SK-N-SH treated with all-trans-retinoic acid at 6 μM for 48 hours (cell line): ENCODE results near the gene SEMA4B.
A peak's percentile ranks its signal among the peaks of the same experiment; 100 is the strongest.

ENCODE experiments used
- ATAC-seq: fragments of 200-7000 bp; cut with Tn5 transposase; 3 replicates; pipeline ENCODE4 v1.9.1; 2020; ENCODE audit warnings: mild to moderate bottlenecking, moderate library complexity
- ARNTL ChIP-seq: fragments of 450-650 bp; formaldehyde crosslinking; IDR thresholded peaks from 2 replicates; pipeline ENCODE4 v1.5.0; 2020; ENCODE audit warnings: low read depth, mild to moderate bottlenecking, moderate library complexity, borderline replicate concordance
- BACH2 ChIP-seq: fragments of 250-450 bp; sonication (Bioruptor Pico); IDR thresholded peaks from 2 replicates; pipeline ENCODE4 v1.9.0; 2021; ENCODE audit warnings: mild to moderate bottlenecking, borderline replicate concordance
- CREB5 ChIP-seq: fragments of 250-450 bp; sonication (Bioruptor Pico); IDR thresholded peaks from 2 replicates; pipeline ENCODE4 v1.5.1; 2020; ENCODE audit warnings: low read depth, mild to moderate bottlenecking, moderate library complexity
- CSDC2 ChIP-seq: fragments of 250-450 bp; sonication (Bioruptor Pico); IDR thresholded peaks from 2 replicates; pipeline ENCODE4 v1.5.0; 2020; ENCODE audit warnings: mild to moderate bottlenecking, moderate library complexity
- CSRNP3 ChIP-seq: fragments of 250-450 bp; sonication (Bioruptor Pico); IDR thresholded peaks from 2 replicates; pipeline ENCODE4 v1.5.1; 2021; ENCODE audit warnings: mild to moderate bottlenecking, moderate library complexity
- ESRRG ChIP-seq: fragments of 250-450 bp; sonication (Bioruptor Pico); IDR thresholded peaks from 2 replicates; pipeline ENCODE4 v1.6.1; 2021; ENCODE audit warnings: mild to moderate bottlenecking
- GLIS3 ChIP-seq: fragments of 250-450 bp; sonication (Bioruptor Pico); IDR thresholded peaks from 2 replicates; pipeline ENCODE4 v1.5.0; 2020; ENCODE audit warnings: mild to moderate bottlenecking, moderate library complexity
- ISL1 ChIP-seq: fragments of 250-450 bp; sonication (Bioruptor Pico); IDR thresholded peaks from 2 replicates; pipeline ENCODE4 v2.1.2; 2022; ENCODE audit warnings: mild to moderate bottlenecking, moderate library complexity
- OSR1 ChIP-seq: fragments of 250-450 bp; sonication (Bioruptor Pico); IDR thresholded peaks from 2 replicates; pipeline ENCODE4 v1.8.0; 2022; ENCODE audit warnings: moderate library complexity, mild to moderate bottlenecking, inconsistent platforms
- PATZ1 ChIP-seq: fragments of 250-450 bp; sonication (Bioruptor Pico); IDR thresholded peaks from 2 replicates; pipeline ENCODE4 v1.8.0; 2020; ENCODE audit warnings: mild to moderate bottlenecking, moderate library complexity, borderline replicate concordance
- RARB ChIP-seq: fragments of 250-450 bp; sonication (Bioruptor Pico); IDR thresholded peaks from 2 replicates; pipeline ENCODE4 v1.8.0; 2021; ENCODE audit warnings: mild to moderate bottlenecking, moderate library complexity
- SNAI2 ChIP-seq: fragments of 250-450 bp; sonication (Bioruptor Pico); IDR thresholded peaks from 2 replicates; pipeline ENCODE4 v1.5.0; 2020; ENCODE audit warnings: mild to moderate bottlenecking, moderate library complexity
- TCF4 ChIP-seq: fragments of 250-450 bp; sonication (Bioruptor Pico); IDR thresholded peaks from 2 replicates; pipeline ENCODE4 v1.8.0; 2021; ENCODE audit warnings: mild to moderate bottlenecking, moderate library complexity, borderline replicate concordance
- TOX ChIP-seq: fragments of 250-450 bp; sonication (Bioruptor Pico); IDR thresholded peaks from 2 replicates; pipeline ENCODE4 v1.8.0; 2021; ENCODE audit warnings: mild to moderate bottlenecking, moderate library complexity, borderline replicate concordance
- TSHZ2 ChIP-seq: fragments of 250-450 bp; sonication (Bioruptor Pico); IDR thresholded peaks from 2 replicates; pipeline ENCODE4 v1.5.0; 2020; ENCODE audit warnings: mild to moderate bottlenecking, moderate library complexity
- ZC3H10 ChIP-seq: fragments of 250-450 bp; sonication (Bioruptor Pico); IDR thresholded peaks from 2 replicates; pipeline ENCODE4 v1.5.1; 2021; ENCODE audit warnings: mild to moderate bottlenecking, moderate library complexity
- ZFP30 ChIP-seq: fragments of 450-650 bp; formaldehyde crosslinking; IDR thresholded peaks from 2 replicates; pipeline ENCODE4 v1.5.0; 2022; ENCODE audit warnings: mild to moderate bottlenecking, moderate library complexity
- ZNF565 ChIP-seq: fragments of 450-650 bp; formaldehyde crosslinking; conservative IDR thresholded peaks from 2 replicates; pipeline ENCODE4 v1.5.0; 2020; ENCODE audit warnings: low read depth, mild to moderate bottlenecking, moderate library complexity
- ZNF70 ChIP-seq: fragments of 450-650 bp; formaldehyde crosslinking; IDR thresholded peaks from 2 replicates; pipeline ENCODE4 v1.5.0; 2020; ENCODE audit warnings: mild to moderate bottlenecking, moderate library complexity
- TF ChIP-seq, protein P1 (sequence below): fragments of 250-450 bp; sonication (Bioruptor Pico); IDR thresholded peaks from 2 replicates; pipeline ENCODE4 v1.8.0; 2021; ENCODE audit warnings: low read depth, mild to moderate bottlenecking, moderate library complexity, borderline replicate concordance

Gene SEMA4B

DNA sequence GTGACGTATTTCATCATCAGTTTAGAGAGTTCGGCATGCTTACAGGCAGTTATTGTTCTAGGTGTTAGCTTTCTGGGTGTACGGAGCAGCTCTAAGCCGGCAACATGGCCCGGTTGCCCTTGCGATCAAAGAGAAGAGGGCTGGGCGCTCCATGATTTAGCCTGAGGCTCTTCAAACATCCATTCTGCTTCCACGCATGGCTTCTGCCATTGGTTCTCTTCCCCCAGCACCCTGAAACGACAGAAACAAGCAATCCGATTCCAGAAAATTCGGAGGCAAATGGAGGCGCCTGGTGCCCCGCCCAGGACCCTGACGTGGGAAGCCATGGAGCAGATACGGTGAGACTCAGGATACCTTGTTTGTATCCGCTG, 64.9 kb downstream of the SEMA4B start:
- TF ChIP-seq TCF4 (CRISPR knock-in tag) (no peak), CSRNP3 (no peak), ZNF70 (CRISPR knock-in tag) (no peak), GLIS3 (CRISPR knock-in tag) (no peak), PATZ1 (CRISPR knock-in tag) (no peak), TSHZ2 (no peak), ZC3H10 (CRISPR knock-in tag) (no peak), ISL1 (no peak)
- TF ChIP-seq, protein P1, sequence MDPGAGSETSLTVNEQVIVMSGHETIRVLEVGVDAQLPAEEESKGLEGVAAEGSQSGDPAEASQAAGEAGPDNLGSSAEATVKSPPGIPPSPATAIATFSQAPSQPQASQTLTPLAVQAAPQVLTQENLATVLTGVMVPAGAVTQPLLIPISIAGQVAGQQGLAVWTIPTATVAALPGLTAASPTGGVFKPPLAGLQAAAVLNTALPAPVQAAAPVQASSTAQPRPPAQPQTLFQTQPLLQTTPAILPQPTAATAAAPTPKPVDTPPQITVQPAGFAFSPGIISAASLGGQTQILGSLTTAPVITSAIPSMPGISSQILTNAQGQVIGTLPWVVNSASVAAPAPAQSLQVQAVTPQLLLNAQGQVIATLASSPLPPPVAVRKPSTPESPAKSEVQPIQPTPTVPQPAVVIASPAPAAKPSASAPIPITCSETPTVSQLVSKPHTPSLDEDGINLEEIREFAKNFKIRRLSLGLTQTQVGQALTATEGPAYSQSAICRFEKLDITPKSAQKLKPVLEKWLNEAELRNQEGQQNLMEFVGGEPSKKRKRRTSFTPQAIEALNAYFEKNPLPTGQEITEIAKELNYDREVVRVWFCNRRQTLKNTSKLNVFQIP (CRISPR knock-in tag) = no peak
- TF ChIP-seq, all 23 proteins: peak for 0
- ATAC-seq = peak; percentile 62

GRCh38 chr15:90266485-90266884, 65.4 kb downstream of the SEMA4B start:
- ATAC-seq = 0 out of 3 replicates have a peak, but pooled peaks have one; percentile 10
- TF ChIP-seq BACH2 (CRISPR knock-in tag) (no peak), CREB5 (CRISPR knock-in tag) (no peak), ZFP30 (no peak), SNAI2 (CRISPR knock-in tag) (no peak), ZNF565 (CRISPR knock-in tag) (no peak), ISL1 (no peak), CSDC2 (CRISPR knock-in tag) (no peak), ARNTL (CRISPR knock-in tag) (no peak), TCF4 (CRISPR knock-in tag) (no peak), OSR1 (no peak), ZC3H10 (CRISPR knock-in tag) (no peak), ESRRG (CRISPR knock-in tag) (no peak), TOX (no peak), ZNF70 (CRISPR knock-in tag) (no peak), PATZ1 (CRISPR knock-in tag) (no peak), RARB (CRISPR knock-in tag) (no peak)
- TF ChIP-seq, protein P1 (CRISPR knock-in tag) = no peak
